K562 (cell line): ENCODE data around the gene GATAD2B. TPM values are rescaled to one million over a fixed set of nuclear protein-coding genes. Genes with fewer than 3 reads are reported as not detected.

Source experiments
- ATF4 ChIP-seq: fragments of 450-650 bp; formaldehyde crosslinking; IDR thresholded peaks from 2 replicates; pipeline ENCODE4 v1.4.0; 2022; ENCODE audit warnings: mild to moderate bottlenecking, moderate library complexity
- BHLHE40 ChIP-seq: IDR thresholded peaks from 2 replicates; pipeline ENCODE4 v1.6.1; 2011; ENCODE audit warnings: low read length, improper control_type of control experiment
- BRD9 ChIP-seq: fragments of 450-650 bp; IDR thresholded peaks from 2 replicates; pipeline ENCODE4 v1.6.1; 2018; ENCODE audit warnings: low read depth; ENCODE audit not compliant: partially characterized antibody
- CBX8 ChIP-seq: fragments of 200-600 bp; sonication (generic); IDR thresholded peaks from 2 replicates; pipeline ENCODE4 v1.6.1; 2012; ENCODE audit warnings: borderline replicate concordance, mixed run types, low read depth, mild to moderate bottlenecking, moderate library complexity, mixed read lengths, low read length, control low read depth, inconsistent platforms; ENCODE audit not compliant: poor library complexity, severe bottlenecking; ENCODE audit errors: extremely low read depth
- ESRRB ChIP-seq: fragments of 250-450 bp; sonication (Bioruptor Pico); IDR thresholded peaks from 2 replicates; pipeline ENCODE4 v1.5.0; 2020; ENCODE audit warnings: mild to moderate bottlenecking, moderate library complexity, borderline replicate concordance
- FOXJ2 ChIP-seq: fragments of 200-800 bp; sonication (Bioruptor generic); IDR thresholded peaks from 2 replicates; pipeline ENCODE4 v1.6.1; 2016; ENCODE audit warnings: missing genetic modification characterization, missing compliant biosample characterization
- GATAD2B ChIP-seq: fragments of 450-650 bp; IDR thresholded peaks from 2 replicates; pipeline ENCODE4 v1.6.1; 2017; ENCODE audit warnings: mild to moderate bottlenecking, borderline replicate concordance
- HIVEP1 ChIP-seq: fragments of 250-450 bp; sonication (Bioruptor Pico); IDR thresholded peaks from 2 replicates; pipeline ENCODE4 v1.4.0; 2020; ENCODE audit warnings: mild to moderate bottlenecking
- HSF4 ChIP-seq: fragments of 250-450 bp; sonication (Bioruptor Pico); IDR thresholded peaks from 2 replicates; pipeline ENCODE4 v2.1.2; 2022; ENCODE audit warnings: mild to moderate bottlenecking, moderate library complexity, borderline replicate concordance
- KAT2B ChIP-seq: IDR thresholded peaks from one replicate; pipeline ENCODE4 v1.6.1; 2012; ENCODE audit warnings: low read depth, mild to moderate bottlenecking, control low read depth, inconsistent platforms, low read length, moderate library complexity
- KLF1 ChIP-seq: fragments of 450-650 bp; IDR thresholded peaks from 2 replicates; pipeline ENCODE4 v1.6.1; 2016; ENCODE audit warnings: missing genetic modification characterization, missing compliant biosample characterization
- LEF1 ChIP-seq: fragments of 450-650 bp; IDR thresholded peaks from 2 replicates; pipeline ENCODE4 v1.6.1; 2016; ENCODE audit warnings: mild to moderate bottlenecking
- MBD1 ChIP-seq: fragments of 250-450 bp; sonication (Bioruptor Pico); IDR thresholded peaks from 2 replicates; pipeline ENCODE4 v1.8.0; 2022; ENCODE audit warnings: inconsistent platforms
- STAT6 ChIP-seq: sonication (generic); formaldehyde crosslinking; IDR thresholded peaks from 2 replicates; pipeline ENCODE4 v1.8.1; 2023; ENCODE audit warnings: mild to moderate bottlenecking, missing genetic modification reagents
- XRCC5 ChIP-seq: fragments of 200-400 bp; formaldehyde crosslinking; IDR thresholded peaks from 2 replicates; pipeline ENCODE4 v1.6.1; 2017; ENCODE audit warnings: low read depth, mild to moderate bottlenecking, low read length
- ZBTB1 ChIP-seq: sonication (generic); formaldehyde crosslinking; IDR thresholded peaks from 2 replicates; pipeline ENCODE4 v1.8.1; 2023; ENCODE audit warnings: missing genetic modification reagents, low read depth, mild to moderate bottlenecking, borderline replicate concordance
- ZBTB26 ChIP-seq: fragments of 450-650 bp; formaldehyde crosslinking; IDR thresholded peaks from 2 replicates; pipeline ENCODE4 v1.4.0; 2022; ENCODE audit warnings: missing genetic modification characterization
- ZNF253 ChIP-seq: fragments of 250-450 bp; sonication (Bioruptor Pico); conservative IDR thresholded peaks from 2 replicates; pipeline ENCODE4 v1.6.1; 2021; ENCODE audit warnings: mild to moderate bottlenecking
- polyA plus RNA-seq, 8 experiments: library from polyadenylated mRNA; depleted of rRNA in 4 of 8; stranded (reverse) in 5 of 8; unstranded in 3 of 8; fragments of >200 nt; fragmentation: Nextera tagmentation in 2 of 8; fragmentation: Illumina TruSeq in 1 of 8; extraction: Ambion mirVana in 2 of 8; extraction: Trizol in 1 of 8; gene quantifications; 2 replicates each; pipeline versions ENCODE4 v1.2.1 to v1.2.3, GENCODE V29; 2011 to 2014; ENCODE audit warnings: inconsistent platforms in 1 of 8, missing spikeins in 1 of 8
- total RNA-seq, 7 experiments: library from RNA; depleted of rRNA in 6 of 7; stranded (reverse); fragments of >200 nt in 6 of 7; fragmentation: Illumina TruSeq in 2 of 7; extraction: Trizol in 2 of 7; gene quantifications; 2 replicates each; pipeline versions ENCODE4 v1.2.1 to v1.2.3, GENCODE V29; 2011 to 2021; ENCODE audit warnings: low replicate concordance in 1 of 7
- TF ChIP-seq, protein P1 (sequence below): fragments of 450-650 bp; IDR thresholded peaks from 2 replicates; pipeline ENCODE4 v1.6.1; 2017; ENCODE audit warnings: antibody characterized with exemption

The GATAD2B gene
- total and polyA plus RNA-seq, 9 of the 15 experiments (the other 6 are each of a cell fraction or from before 2014, with no cell fraction given), result 1.5 to 40.2 (median 4.9) TPM

DNA sequence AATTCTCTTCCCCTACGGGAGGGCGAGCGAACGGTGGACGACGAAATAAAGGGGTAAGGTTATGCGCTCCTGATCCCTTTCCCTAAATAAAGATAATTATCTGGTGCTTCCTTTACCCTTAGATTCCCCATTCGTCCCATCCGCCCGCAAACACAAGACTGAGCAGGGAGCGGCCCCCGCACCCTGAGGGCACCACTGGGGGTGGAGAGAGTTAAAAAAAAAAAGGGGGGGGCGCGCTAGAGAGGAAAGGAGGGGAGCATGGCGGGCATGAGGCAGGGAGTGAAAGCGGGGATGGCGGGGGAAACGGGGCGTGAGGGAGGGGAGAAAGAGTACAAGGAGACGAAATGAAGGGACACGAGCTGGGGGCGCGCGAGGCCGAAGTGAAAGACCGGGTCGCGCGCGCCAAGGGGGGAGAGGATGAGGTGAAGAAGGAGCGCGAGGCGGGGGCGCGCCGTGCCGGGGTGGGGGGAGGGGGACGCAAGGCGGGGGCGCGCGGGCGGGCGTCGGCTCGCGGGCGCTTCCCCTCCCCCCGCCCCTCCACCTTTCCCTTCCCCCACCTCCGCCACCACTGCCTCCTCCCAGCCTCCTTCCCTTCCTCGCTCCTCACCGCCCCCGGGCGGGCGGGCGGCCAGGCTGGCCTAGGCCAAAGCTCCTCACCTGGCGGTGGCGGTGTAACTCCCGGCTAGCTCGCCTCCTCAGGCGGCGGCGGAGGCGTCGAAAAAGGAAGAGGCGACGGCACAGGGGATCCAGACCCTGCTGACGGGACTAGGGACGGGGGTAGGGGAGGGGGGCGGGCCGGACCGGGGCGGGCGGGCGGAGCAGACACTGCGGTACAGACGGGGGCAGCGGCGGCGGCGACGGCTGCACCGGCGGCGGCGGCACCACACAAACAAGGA lies 448 bp downstream of the GATAD2B start (continued):
- TF ChIP-seq, protein P1, sequence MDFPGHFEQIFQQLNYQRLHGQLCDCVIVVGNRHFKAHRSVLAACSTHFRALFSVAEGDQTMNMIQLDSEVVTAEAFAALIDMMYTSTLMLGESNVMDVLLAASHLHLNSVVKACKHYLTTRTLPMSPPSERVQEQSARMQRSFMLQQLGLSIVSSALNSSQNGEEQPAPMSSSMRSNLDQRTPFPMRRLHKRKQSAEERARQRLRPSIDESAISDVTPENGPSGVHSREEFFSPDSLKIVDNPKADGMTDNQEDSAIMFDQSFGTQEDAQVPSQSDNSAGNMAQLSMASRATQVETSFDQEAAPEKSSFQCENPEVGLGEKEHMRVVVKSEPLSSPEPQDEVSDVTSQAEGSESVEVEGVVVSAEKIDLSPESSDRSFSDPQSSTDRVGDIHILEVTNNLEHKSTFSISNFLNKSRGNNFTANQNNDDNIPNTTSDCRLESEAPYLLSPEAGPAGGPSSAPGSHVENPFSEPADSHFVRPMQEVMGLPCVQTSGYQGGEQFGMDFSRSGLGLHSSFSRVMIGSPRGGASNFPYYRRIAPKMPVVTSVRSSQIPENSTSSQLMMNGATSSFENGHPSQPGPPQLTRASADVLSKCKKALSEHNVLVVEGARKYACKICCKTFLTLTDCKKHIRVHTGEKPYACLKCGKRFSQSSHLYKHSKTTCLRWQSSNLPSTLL, result no peak
- TF ChIP-seq CBX8, result no peak
- no peak for TF ChIP-seq ZNF253 (CRISPR knock-in tag)
- no peak for TF ChIP-seq STAT6 (CRISPR knock-in tag)
- TF ChIP-seq BHLHE40, result no peak
- TF ChIP-seq ATF4 (CRISPR knock-in tag), result no peak
- no peak for TF ChIP-seq FOXJ2 (tag)
- TF ChIP-seq XRCC5, result no peak
- peak; percentile 28 for TF ChIP-seq BRD9
- no peak for TF ChIP-seq LEF1
- no peak for TF ChIP-seq HIVEP1
- TF ChIP-seq HSF4 (CRISPR knock-in tag), result no peak
- TF ChIP-seq ESRRB (CRISPR knock-in tag), result no peak
- TF ChIP-seq KLF1 (tag), result no peak
- TF ChIP-seq ZBTB1 (CRISPR knock-in tag), result no peak
- no peak for TF ChIP-seq ZBTB26 (CRISPR knock-in tag)
- no peak for TF ChIP-seq MBD1
- TF ChIP-seq KAT2B, result no peak
- no peak for TF ChIP-seq GATAD2B
